NCI-H1694 treated with DMSO at 0.1 percent for 48 hours (cell line): Measurements from ENCODE around the gene ARID1A.
A peak's percentile ranks its signal among the peaks of the same experiment; 100 is the strongest.
"Not testable (repeated sequence)": the region's sequence is repeated elsewhere in the genome, so short reads cannot be mapped to it uniquely, and the experiment has no call there.

ENCODE experiments used
- DNase-seq: peaks from one replicate; lab custom pipeline; 2025; lab: John Stamatoyannopoulos, UW

The ARID1A gene

GRCh38 chr1:26697978-26698849, 2.4 kb downstream of the ARID1A start:
- peak; percentile 82 for DNase-seq

GRCh38 chr1:26700711-26701110, 4.9 kb downstream of the ARID1A start:
- no peak for DNase-seq

DNA sequence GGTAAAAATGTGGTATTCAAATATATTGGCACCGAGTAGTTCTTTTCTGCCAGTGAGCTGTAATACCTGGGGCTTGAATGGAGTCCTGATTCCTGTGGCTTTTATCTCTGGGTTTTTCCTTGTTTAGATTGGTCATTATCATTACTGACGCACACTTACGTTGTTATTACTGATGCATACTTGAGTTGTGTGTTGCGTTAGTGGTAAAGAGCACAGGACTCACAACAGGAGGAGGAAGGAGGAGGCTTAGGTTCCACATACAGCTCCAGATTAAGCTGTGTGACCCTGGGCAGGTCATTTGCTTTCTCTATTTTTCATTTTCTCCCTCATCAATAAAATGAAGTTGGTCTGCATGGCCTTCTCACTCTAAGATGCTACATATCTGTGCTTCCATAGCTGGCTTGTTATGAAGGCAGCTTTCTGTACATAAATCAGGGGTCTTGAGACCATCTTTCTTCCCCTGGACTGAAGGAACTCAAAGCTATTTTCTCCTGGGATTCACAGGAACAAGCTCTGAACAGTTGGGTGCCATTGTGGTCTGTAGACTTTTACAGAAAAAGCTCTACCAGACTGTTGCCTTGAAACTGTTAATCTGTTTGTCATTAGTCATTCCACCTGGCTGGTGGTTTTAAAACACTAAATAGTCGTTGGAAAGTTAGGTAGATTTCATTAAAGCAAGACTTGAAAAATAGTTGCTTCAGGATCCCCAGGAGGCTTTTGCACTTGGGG, 5.6 kb downstream of the ARID1A start:
- DNase-seq: no peak

DNA sequence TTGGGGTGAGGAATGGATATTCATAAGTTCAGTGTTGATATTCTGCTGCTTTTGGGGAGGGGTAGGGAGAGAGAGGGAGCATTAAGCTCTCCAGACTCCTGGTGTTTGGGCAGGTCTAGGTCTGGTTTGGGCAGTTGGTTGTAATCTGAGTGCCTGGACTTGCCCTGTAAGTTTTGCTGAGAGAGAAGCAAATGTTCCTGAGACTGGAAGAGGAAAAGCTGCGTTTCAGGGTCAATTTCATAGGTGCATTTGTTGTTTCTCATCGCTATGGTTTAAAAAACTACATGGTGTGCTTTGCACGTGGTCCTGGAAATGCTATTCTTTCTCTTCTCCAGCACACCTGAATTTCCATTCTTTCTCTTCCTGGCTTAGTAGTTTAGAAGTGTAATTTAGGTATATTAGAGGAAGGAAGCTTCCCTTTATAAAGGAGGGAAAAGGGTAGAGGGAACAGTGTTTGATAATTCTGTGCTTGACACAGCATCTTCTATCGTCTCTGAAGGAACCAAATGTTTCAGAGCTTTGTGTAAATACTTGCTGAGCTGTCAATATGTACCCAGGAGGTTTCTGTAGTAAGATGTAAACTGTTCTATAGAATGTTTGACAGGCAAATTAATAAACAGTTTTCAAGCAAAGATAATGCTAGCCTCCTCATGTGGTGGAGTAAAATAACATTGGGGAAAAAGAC, 6.3 kb downstream of the ARID1A start:
- no peak for DNase-seq

GRCh38 chr1:26702680-26703038, 6.8 kb downstream of the ARID1A start:
- no peak for DNase-seq

DNA sequence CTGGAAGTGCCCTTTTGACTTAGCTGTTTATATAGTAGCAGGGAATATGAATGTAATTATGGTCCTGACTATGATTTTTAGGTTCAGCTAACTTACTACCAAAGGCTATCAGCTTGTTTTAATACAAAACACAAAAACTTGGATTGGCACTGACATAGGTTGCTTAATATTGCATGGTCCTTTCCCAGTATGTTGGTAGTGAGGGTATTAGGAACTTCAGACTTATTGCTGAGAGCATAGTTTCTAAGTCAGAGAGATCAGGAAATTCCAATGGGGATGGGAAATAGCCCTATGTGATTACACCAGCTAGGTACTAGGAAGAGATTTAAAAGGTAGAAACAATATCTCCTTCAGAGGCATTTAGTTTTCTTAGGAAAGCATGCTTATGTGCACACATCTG, 7.7 kb downstream of the ARID1A start:
- no peak for DNase-seq

GRCh38 chr1:26704629-26705028, 8.8 kb downstream of the ARID1A start:
- no peak for DNase-seq

DNA sequence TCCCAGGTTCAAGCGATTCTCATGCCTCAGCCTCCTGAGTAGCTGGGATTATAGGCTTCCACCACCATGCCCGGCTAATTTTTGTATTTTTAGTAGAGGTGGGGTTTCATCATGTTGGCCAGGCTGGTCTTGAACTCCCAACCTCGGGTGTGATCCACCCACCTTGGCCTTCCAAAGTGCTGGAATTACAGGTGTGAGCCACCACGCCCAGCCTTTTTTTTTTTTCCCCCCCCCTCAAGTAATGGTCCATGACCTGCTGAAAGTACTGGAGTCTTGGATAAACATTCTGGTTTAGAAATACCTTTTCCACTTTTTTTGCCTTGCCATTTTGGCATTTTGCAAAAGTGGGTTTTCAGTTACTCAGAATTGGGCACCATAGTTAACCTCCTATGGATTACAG, 9.4 kb downstream of the ARID1A start:
- DNase-seq: not testable (repeated sequence)

- DNase-seq: no peak
Measured at GRCh38 chr1:26705788-26706311, 10.0 kb downstream of the ARID1A start.

DNA sequence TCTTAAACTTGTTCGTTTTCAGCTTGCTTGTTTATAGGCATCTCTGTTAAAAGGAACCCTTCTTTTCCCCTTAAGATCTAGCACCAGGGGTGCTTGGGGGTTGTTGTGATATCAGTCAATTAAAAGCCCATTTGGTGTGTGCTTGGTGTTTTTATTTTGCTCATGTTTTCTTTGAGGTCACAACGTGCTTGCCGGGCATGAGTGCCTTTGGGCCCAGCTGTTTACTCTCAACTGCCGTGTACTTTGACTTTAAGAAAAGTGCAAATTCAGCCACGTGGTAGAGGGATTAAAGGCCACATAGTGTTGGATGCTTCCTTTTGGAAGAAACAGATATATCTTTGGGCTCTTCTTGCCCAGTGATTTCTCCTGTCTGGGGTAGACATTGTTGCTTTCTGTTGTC, 10.5 kb downstream of the ARID1A start:
- DNase-seq: no peak

DNA sequence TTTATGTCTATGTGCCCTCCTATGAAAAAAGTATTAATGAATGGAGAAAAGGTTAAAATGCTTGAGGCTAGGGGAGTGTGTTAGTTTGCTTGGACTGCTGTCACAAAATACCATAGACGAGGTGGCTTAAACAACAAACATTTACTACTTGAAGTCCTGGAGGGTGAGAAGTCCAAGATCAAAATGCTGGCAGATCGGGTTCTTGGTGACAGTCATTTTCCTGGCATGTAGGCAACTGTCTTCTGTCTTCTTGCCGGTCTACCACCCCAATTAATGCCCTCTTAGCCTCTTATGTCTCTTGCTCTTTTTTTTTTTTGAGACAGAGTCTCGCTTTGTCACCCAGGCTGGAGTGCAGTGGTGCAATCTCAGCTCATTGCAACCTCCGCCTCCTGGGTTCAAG, 15.0 kb downstream of the ARID1A start:
- DNase-seq: no peak

- DNase-seq: no peak
Measured at GRCh38 chr1:26711777-26712176, 16.0 kb downstream of the ARID1A start.

DNA sequence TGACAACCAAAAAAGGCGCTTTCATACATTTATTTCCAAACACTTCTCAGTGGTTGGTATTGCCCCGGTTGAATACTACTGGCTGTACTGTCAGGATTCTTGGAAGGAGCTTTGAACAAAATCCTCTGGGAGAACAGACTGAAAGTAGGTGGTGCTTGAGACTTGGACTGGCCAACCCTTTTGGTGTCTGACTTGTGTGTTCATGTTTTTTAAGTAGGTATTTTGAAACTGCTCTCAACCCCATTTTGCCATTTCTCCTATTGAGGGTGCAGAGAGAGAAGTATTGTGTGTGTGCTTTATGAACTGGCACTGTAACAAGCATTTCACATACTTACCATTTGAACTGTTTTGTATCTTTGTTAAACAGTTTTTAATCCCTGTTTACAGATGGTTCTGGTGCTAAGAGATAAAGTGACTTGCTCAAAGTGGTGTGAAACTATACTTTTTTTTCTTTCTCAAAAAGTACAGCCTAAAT, 21.2 kb downstream of the ARID1A start:
- no peak for DNase-seq

GRCh38 chr1:26719205-26719604, 23.4 kb downstream of the ARID1A start:
- DNase-seq: no peak

DNA sequence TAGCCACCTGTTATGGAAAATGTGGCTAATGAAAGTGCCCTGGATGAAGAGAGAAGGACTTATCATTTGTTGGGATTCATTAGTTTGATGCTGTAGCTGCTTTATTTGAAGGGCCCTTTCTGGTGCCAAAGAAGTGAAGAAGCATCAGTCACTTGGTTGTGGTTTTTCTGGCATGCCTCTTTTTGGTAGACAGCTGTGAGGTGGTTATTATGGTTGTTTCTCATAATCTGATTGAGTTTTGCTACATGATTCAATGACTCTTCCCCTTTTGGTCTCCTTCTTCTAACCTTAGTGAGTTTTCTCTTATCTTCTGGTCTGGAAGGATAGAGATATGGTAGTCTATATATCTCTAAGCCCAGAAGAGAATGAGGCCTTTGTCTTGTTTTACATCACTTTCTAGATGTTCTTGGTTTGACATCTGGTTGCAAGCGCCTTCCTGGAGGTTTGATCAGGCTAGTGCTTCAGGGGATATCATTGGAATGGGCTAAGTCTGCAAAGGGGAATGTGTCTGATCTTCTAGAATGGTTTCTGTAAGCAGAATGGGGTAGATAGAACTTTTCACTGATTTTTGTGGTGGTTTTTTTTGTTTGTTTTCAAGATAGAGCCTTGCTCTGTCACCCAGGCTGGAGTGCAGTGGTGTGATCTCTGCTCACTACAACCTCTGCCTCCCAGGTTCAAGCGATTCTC, 26.0 kb downstream of the ARID1A start:
- no peak for DNase-seq

DNA sequence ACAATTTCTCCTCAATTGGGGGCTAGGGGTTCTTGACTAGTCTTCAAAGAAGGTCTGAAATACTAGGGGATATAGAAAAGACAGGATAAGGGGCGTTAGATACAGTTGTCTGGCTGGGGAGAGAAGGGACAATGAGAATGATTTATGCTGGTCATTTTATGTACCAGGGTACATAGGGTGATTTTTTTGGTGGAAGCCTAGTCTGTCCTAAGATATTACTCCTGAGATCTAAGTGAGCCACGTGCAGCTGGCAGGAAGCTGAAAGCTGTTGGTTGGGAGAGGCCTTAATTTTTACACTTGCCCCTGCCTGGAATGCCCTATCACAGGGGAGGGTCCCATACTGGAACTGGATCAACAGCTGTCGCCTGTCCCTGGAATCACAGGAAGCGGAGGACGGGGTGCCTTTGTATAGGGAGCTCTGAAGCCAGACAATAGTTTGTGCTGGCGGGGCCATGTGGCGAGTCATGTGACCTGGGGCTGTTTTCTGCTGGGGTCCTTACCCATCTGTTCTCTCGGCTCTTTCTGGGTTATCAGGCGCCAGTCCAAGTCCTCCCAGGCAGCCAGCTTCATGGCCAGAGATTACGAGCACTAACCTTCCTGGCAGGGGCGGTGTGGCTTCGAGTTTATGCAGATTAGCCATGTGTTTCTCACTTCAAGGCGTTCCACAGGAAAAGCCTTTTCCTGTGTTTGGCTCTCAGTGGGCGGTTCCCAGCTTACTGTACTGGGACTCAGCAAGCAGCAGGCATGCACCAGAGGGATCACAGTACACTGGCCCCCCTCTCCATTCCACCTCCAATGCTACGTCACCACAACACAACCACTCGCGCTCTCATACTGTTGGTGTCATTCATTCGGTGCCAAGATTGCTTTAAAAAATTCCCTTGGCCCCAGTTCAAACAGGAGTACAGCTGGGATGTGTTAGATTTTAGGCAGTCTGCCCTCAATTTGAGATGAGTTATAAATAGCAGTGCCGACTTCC, 27.5 kb downstream of the ARID1A start:
- DNase-seq: peak; percentile 98

- DNase-seq: no peak
Measured at GRCh38 chr1:26724118-26724517, 28.3 kb downstream of the ARID1A start.

DNA sequence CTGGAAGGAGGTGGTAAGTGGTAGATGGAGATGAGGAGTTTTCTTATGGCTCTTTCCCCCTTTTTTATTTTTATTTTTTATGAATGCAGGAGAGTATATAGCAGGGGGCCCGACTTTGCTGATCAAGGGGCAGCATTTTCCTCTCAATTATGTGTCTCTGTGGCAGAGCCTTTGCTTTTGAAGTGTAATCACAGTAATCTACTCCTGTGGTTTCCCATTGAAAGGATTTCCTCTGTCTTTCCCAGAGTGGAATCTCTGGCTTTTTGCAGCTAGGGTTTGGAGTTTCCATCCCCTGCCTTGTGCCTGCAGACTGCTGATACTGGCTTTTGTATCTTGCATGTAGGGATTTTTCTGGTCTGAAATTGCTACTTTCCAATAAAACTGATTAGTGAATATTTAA, 29.1 kb downstream of the ARID1A start:
- no peak for DNase-seq

- not testable (repeated sequence) for DNase-seq
Measured at GRCh38 chr1:26725904-26726303, 30.1 kb downstream of the ARID1A start.

GRCh38 chr1:26726784-26727183, 31.0 kb downstream of the ARID1A start:
- DNase-seq: no peak

DNA sequence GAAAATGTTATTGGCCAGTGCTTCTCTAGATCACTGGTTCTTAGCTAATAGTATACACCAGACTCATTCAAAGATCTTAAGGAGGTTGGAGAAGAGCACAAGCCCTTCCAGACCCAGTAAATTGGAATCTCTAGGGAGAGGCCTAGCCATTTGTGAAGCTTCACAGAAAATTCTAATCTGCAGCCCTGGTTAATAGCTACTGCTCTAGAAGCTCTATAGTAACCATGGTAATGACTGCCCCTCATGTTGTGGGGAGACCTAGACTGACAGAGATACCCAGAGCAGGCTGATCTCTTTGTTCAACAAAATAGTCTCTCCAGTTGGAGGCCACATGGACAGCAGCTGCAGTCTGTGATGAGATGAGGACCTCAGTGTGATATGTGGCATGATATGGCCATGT, 31.7 kb downstream of the ARID1A start:
- no peak for DNase-seq
